K562 (cell line): Measurements from ENCODE around the gene MTLN.
"Not testable (repeated sequence)": the region's sequence is repeated elsewhere in the genome, so short reads cannot be mapped to it uniquely, and the experiment has no call there.

Source experiments
- BCL6 ChIP-seq: fragments of 250-450 bp; sonication (Bioruptor Pico); IDR thresholded peaks from 2 replicates; pipeline ENCODE4 v1.4.0; 2020
- CTCF ChIP-seq, 3 experiments: IDR thresholded peaks in 2 of 3; conservative IDR thresholded peaks in 1 of 3; 2 replicates each; pipeline ENCODE4 v1.5.1; 2011 to 2012; ENCODE audit warnings: low read length in 3 of 3, mild to moderate bottlenecking in 3 of 3, control low read depth in 2 of 3, improper control_type of control experiment in 1 of 3, inconsistent platforms in 1 of 3, low read depth in 1 of 3, mixed read lengths in 1 of 3, moderate library complexity in 1 of 3; ENCODE audit not compliant: insufficient read depth in 2 of 3
- GTF2F1 ChIP-seq: IDR thresholded peaks from 2 replicates; pipeline ENCODE4 v1.6.1; 2011; ENCODE audit warnings: low read depth, low read length, improper control_type of control experiment
- NR3C1 ChIP-seq: sonication (generic); formaldehyde crosslinking; IDR thresholded peaks from 2 replicates; pipeline ENCODE4 v1.8.1; 2022; ENCODE audit warnings: missing genetic modification reagents
- SNRNP70 ChIP-seq: fragments of 200-400 bp; formaldehyde crosslinking; optimal IDR thresholded peaks from 2 replicates; pipeline ENCODE3; 2017; ENCODE audit warnings: low read depth, low read length
- SOX6 ChIP-seq: fragments of 450-650 bp; IDR thresholded peaks from 2 replicates; pipeline ENCODE4 v1.6.1; 2014; ENCODE audit warnings: mild to moderate bottlenecking
- TCF3 ChIP-seq: sonication (generic); formaldehyde crosslinking; IDR thresholded peaks from 2 replicates; pipeline ENCODE4 v1.4.0; 2020; ENCODE audit warnings: mild to moderate bottlenecking, missing genetic modification reagents
- TEAD4 ChIP-seq, 2 experiments: sonication (generic) in 1 of 2; formaldehyde crosslinking in 1 of 2; IDR thresholded peaks; 2 replicates each; pipeline versions ENCODE4 v1.6.1 to v1.8.0; 2012 to 2022; ENCODE audit warnings: borderline replicate concordance in 1 of 2, inconsistent platforms in 1 of 2, low read length in 1 of 2, mild to moderate bottlenecking in 1 of 2, missing genetic modification reagents in 1 of 2
- ZNF696 ChIP-seq: fragments of 250-450 bp; sonication (Bioruptor Pico); conservative IDR thresholded peaks from 2 replicates; pipeline ENCODE4 v1.4.0; 2020; ENCODE audit warnings: mild to moderate bottlenecking, moderate library complexity
- TF ChIP-seq, protein P1 (sequence below): sonication (generic); formaldehyde crosslinking; IDR thresholded peaks from 2 replicates; pipeline ENCODE4 v1.8.0; 2022; ENCODE audit warnings: missing genetic modification reagents, mild to moderate bottlenecking, borderline replicate concordance
- TF ChIP-seq, protein P2 (sequence below): fragments of 450-650 bp; conservative IDR thresholded peaks from 2 replicates; pipeline ENCODE4 v1.6.1; 2016; ENCODE audit warnings: missing genetic modification characterization, low read depth, mild to moderate bottlenecking, control low read depth, missing compliant biosample characterization
- TF ChIP-seq, protein P3 (sequence below): fragments of 450-650 bp; formaldehyde crosslinking; IDR thresholded peaks from 2 replicates; pipeline ENCODE4 v1.4.0; 2020; ENCODE audit warnings: mild to moderate bottlenecking, moderate library complexity
- TF ChIP-seq, protein P4 (sequence below), 2 experiments: fragments of 450-650 bp; formaldehyde crosslinking in 1 of 2; IDR thresholded peaks; 2 replicates each; pipeline versions ENCODE4 v1.4.0 to v1.6.1; 2014 to 2020; ENCODE audit warnings: mild to moderate bottlenecking in 2 of 2, borderline replicate concordance in 1 of 2, low read depth in 1 of 2

- TF ChIP-seq, protein P1, sequence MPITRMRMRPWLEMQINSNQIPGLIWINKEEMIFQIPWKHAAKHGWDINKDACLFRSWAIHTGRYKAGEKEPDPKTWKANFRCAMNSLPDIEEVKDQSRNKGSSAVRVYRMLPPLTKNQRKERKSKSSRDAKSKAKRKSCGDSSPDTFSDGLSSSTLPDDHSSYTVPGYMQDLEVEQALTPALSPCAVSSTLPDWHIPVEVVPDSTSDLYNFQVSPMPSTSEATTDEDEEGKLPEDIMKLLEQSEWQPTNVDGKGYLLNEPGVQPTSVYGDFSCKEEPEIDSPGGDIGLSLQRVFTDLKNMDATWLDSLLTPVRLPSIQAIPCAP: not testable (repeated sequence)
- not testable (repeated sequence) for TF ChIP-seq SNRNP70; CTCF (IDR thresholded peaks at IDR 0.05 in 2 of 3, conservative IDR thresholded peaks at IDR 0.05 in 1 of 3; ENCODE audit: insufficient read depth in 2 of 3, low read depth in 1 of 3, low read length in 3 of 3); TEAD4 (IDR thresholded peaks at IDR 0.05; ENCODE audit: low read length); TEAD4 (CRISPR knock-in tag; IDR thresholded peaks at IDR 0.05; ENCODE audit: borderline replicate concordance); SOX6; GTF2F1; TCF3 (CRISPR knock-in tag); BCL6 (CRISPR knock-in tag); NR3C1 (CRISPR knock-in tag); ZNF696
- TF ChIP-seq, protein P2, sequence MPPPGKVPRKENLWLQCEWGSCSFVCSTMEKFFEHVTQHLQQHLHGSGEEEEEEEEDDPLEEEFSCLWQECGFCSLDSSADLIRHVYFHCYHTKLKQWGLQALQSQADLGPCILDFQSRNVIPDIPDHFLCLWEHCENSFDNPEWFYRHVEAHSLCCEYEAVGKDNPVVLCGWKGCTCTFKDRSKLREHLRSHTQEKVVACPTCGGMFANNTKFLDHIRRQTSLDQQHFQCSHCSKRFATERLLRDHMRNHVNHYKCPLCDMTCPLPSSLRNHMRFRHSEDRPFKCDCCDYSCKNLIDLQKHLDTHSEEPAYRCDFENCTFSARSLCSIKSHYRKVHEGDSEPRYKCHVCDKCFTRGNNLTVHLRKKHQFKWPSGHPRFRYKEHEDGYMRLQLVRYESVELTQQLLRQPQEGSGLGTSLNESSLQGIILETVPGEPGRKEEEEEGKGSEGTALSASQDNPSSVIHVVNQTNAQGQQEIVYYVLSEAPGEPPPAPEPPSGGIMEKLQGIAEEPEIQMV (tag): not testable (repeated sequence)
- TF ChIP-seq, protein P3, sequence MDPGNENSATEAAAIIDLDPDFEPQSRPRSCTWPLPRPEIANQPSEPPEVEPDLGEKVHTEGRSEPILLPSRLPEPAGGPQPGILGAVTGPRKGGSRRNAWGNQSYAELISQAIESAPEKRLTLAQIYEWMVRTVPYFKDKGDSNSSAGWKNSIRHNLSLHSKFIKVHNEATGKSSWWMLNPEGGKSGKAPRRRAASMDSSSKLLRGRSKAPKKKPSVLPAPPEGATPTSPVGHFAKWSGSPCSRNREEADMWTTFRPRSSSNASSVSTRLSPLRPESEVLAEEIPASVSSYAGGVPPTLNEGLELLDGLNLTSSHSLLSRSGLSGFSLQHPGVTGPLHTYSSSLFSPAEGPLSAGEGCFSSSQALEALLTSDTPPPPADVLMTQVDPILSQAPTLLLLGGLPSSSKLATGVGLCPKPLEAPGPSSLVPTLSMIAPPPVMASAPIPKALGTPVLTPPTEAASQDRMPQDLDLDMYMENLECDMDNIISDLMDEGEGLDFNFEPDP (CRISPR knock-in tag): not testable (repeated sequence)
- TF ChIP-seq, protein P4, sequence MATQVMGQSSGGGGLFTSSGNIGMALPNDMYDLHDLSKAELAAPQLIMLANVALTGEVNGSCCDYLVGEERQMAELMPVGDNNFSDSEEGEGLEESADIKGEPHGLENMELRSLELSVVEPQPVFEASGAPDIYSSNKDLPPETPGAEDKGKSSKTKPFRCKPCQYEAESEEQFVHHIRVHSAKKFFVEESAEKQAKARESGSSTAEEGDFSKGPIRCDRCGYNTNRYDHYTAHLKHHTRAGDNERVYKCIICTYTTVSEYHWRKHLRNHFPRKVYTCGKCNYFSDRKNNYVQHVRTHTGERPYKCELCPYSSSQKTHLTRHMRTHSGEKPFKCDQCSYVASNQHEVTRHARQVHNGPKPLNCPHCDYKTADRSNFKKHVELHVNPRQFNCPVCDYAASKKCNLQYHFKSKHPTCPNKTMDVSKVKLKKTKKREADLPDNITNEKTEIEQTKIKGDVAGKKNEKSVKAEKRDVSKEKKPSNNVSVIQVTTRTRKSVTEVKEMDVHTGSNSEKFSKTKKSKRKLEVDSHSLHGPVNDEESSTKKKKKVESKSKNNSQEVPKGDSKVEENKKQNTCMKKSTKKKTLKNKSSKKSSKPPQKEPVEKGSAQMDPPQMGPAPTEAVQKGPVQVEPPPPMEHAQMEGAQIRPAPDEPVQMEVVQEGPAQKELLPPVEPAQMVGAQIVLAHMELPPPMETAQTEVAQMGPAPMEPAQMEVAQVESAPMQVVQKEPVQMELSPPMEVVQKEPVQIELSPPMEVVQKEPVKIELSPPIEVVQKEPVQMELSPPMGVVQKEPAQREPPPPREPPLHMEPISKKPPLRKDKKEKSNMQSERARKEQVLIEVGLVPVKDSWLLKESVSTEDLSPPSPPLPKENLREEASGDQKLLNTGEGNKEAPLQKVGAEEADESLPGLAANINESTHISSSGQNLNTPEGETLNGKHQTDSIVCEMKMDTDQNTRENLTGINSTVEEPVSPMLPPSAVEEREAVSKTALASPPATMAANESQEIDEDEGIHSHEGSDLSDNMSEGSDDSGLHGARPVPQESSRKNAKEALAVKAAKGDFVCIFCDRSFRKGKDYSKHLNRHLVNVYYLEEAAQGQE (IDR thresholded peaks at IDR 0.05; ENCODE audit: borderline replicate concordance): not testable (repeated sequence)
- TF ChIP-seq, protein P4 (CRISPR knock-in tag; IDR thresholded peaks at IDR 0.05; ENCODE audit: low read depth): not testable (repeated sequence)
Measured at GRCh38 chr2:110213522-110213921, 1.2 kb upstream of the MTLN start.
